Upper lobe of left lung (tissue), 4 donors: ENCODE measurements around the gene TM9SF2.

ENCODE experiments used
- CTCF ChIP-seq, 6 experiments: fragments of 450-650 bp in 4 of 6; fragments of 200-600 bp in 2 of 6; sonication (generic) in 2 of 6; IDR thresholded peaks; one replicate each; pipeline ENCODE4 v1.5.1; 2016 to 2019; ENCODE audit warnings: antibody characterized with exemption in 6 of 6
- EP300 ChIP-seq, 4 donors: sonication (generic); formaldehyde crosslinking; IDR thresholded peaks; one replicate each; pipeline ENCODE4 v1.5.1; 2017; ENCODE audit warnings: antibody characterized with exemption in 4 of 4, control low read depth in 2 of 4
- POLR2A ChIP-seq, 4 donors: fragments of 450-650 bp; IDR thresholded peaks; one replicate each; pipeline ENCODE4 v1.5.1; 2016 to 2017; ENCODE audit warnings: antibody characterized with exemption in 4 of 4, mild to moderate bottlenecking in 2 of 4
- POLR2AphosphoS5 ChIP-seq, 2 donors: sonication (generic); formaldehyde crosslinking; IDR thresholded peaks; one replicate each; pipeline ENCODE4 v1.5.1; 2017; ENCODE audit warnings: antibody characterized with exemption in 2 of 2

GRCh38 chr13:99454518-99455183, 46.6 kb upstream of the TM9SF2 start:
- TF ChIP-seq POLR2A (IDR thresholded peaks at IDR 0.05): no peak
- TF ChIP-seq POLR2AphosphoS5 (IDR thresholded peaks at IDR 0.05): no peak
- TF ChIP-seq CTCF (IDR thresholded peaks at IDR 0.05): no peak
- no peak for TF ChIP-seq EP300 (IDR thresholded peaks at IDR 0.05)
